Adrenal gland (tissue), 12 donors: Measurements from ENCODE around the gene ADARB2. TPM values are rescaled to one million over a fixed set of nuclear protein-coding genes. Genes with fewer than 3 reads are reported as not detected.

Source experiments
- DNase-seq, 7 donors: peaks; one replicate each; pipeline ENCODE4 v3.0.0-alpha.2; 2019 to 2020
- H3K27ac ChIP-seq, 5 donors: fragments of 200-600 bp; sonication (generic) in 4 of 5; 1 replicate in 3 of 5; 2 replicates in 2 of 5; pipeline versions ENCODE4 v1.5.1 to v1.8.0; 2016 to 2020; ENCODE audit warnings: mild to moderate bottlenecking in 1 of 5
- H3K27me3 ChIP-seq: fragments of 200-600 bp; 2 replicates; pipeline ENCODE4 v1.8.0; 2021
- H3K36me3 ChIP-seq, 2 donors: fragments of 200-600 bp; replicated peaks in 1 of 2; 1 replicate in 1 of 2; 2 replicates in 1 of 2; pipeline versions ENCODE4 v1.5.1 to v1.8.0; 2018 to 2022
- H3K4me1 ChIP-seq, 2 donors: fragments of 200-600 bp; replicated peaks in 1 of 2; 1 replicate in 1 of 2; 2 replicates in 1 of 2; pipeline versions ENCODE4 v1.5.1 to v1.8.0; 2018 to 2021
- H3K4me3 ChIP-seq, 4 donors: fragments of 200-600 bp; sonication (generic) in 3 of 4; one replicate each; pipeline ENCODE4 v1.5.1; 2016 to 2018
- H3K9me3 ChIP-seq, 3 donors: fragments of 200-600 bp; sonication (generic) in 1 of 3; replicated peaks in 1 of 3; 1 replicate in 2 of 3; 2 replicates in 1 of 3; pipeline versions ENCODE4 v1.5.1 to v1.8.0; 2016 to 2021
- CTCF ChIP-seq, 6 experiments: fragments of 450-650 bp in 4 of 6; fragments of 200-600 bp in 2 of 6; sonication (generic) in 1 of 6; IDR thresholded peaks; 1 replicate in 5 of 6; 2 replicates in 1 of 6; pipeline versions ENCODE4 v1.5.1 to v1.8.0; 2016 to 2021; ENCODE audit warnings: antibody characterized with exemption in 6 of 6, mild to moderate bottlenecking in 2 of 6, moderate library complexity in 1 of 6
- POLR2A ChIP-seq, 2 donors: fragments of 450-650 bp; IDR thresholded peaks; one replicate each; pipeline ENCODE4 v1.6.1; 2017; ENCODE audit warnings: antibody characterized with exemption in 2 of 2, mild to moderate bottlenecking in 2 of 2, moderate library complexity in 1 of 2
- WGBS, 4 donors: extraction: QIAGEN DNeasy Blood & Tissue Kit in 2 of 4; methylation state at CpG; one replicate each; pipeline versions ENCODE4 v1.1.5 to v1.1.7; 2013 to 2017; 5-methylcytosine and 5-hydroxymethylcytosine counted together
- intact Hi-C, 2 donors: fragments of 100-400 bp; cut with DNase I; formaldehyde crosslinking; loops; one replicate each; pipeline versions ENCODE4 v1.14.1 to v1.15.0; 2022 to 2023
- polyA plus RNA-seq, 3 donors: library from polyadenylated mRNA; stranded (reverse); fragments of 200-250 nt in 2 of 3; fragments of 350-450 nt in 1 of 3; fragmentation: Illumina TruSeq in 1 of 3; extraction: RNeasy Lipid Tissue Mini Kit (QIAGEN cat#74804) in 1 of 3; gene quantifications; one replicate each; pipeline ENCODE4 v1.2.3, GENCODE V29; 2013 to 2014
- total RNA-seq, 9 donors: library from RNA; depleted of rRNA in 4 of 9; stranded (reverse); fragments of >200 nt in 4 of 9; fragments of 120-200 nt in 1 of 9; fragmentation: NEBNext Ultra II Directional in 1 of 9; extraction: Animal tissue kit (Norgen Biotek cat#: 25700) in 1 of 9; gene quantifications; one replicate each; pipeline versions ENCODE4 v1.1.0 to v1.2.4, GENCODE V29; 2013 to 2023
- donor health status: healthy with polysubstance abuse.
- donor health status: Bipolar disorder and iron deficiency.
- donor health status: DM: yes; HTN: yes; CAD: no.
- donor health status: DM: no; HTN: no; CAD: no.
- donor health status: DM: no; HTN: no; CAD: no.
- donor health status: DM: yes; HTN: yes; CAD: no.

The ADARB2 gene
- total and polyA plus RNA-seq, 12 donors: 0.14 to 3.1 (median 0.91) TPM

DNA sequence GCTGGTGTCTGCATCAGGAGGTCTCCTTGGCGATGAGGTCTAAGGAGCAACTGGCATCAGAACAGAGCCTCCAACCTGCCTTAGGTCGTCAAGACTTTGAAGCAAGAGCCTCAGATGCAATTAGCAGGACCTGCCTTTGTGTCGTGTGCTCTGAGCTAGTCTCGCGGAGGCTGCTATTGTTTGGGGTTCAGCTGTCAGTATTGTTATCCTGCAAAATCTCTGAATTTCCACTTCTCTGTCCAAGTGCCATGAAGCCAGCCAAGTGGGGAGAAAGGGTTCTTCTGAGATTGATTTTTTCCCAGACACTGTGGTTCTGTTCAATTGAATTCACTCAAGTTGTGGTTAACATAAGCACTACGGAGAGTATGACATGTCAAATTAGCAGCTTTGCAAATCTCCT is 78.7 kb downstream of the ADARB2 start:
- no peak overlapping the region for H3K27ac ChIP-seq
- intact Hi-C loops: no loop called here
- no peak overlapping the region for H3K4me3 ChIP-seq
- 63 to 69% (median 66%) methylated on average over 3 to 6 of the region's 6 CpGs for WGBS, 4 donors
- H3K9me3 ChIP-seq: no peaks in the 10 kb centered on the region
- no peak for DNase-seq
- TF ChIP-seq CTCF (IDR thresholded peaks at IDR 0.05): no peak
- TF ChIP-seq POLR2A (IDR thresholded peaks at IDR 0.05): no peak
- no peaks in the 10 kb centered on the region for H3K4me1 ChIP-seq
- H3K36me3 ChIP-seq: no peaks in the 10 kb centered on the region
- H3K27me3 ChIP-seq: no peaks in the 10 kb centered on the region

DNA sequence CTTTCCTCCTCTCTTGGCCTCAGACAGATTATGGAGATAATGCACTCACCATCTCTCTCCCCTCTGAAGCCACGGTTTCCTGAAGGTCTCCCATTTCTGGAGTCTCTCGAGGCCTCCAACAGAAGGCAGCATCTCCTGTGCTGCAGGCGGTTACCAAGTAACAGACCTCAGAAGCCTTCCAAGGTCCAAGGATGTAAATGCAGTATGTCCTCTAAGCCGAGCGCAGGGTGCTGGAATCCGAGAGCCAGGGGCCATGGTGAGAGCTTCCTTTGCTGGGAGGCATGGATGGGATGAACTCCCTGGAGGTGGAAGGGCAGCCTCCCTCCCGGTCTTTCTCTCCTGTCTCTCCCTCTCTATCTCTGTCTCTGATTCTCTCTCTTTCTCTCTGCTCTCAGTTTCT is 79.8 kb downstream of the ADARB2 start:
- DNase-seq: no peak
- WGBS, 4 donors: 20 to 32% (median 27%) methylated on average over 7 of the region's 7 CpGs
- TF ChIP-seq CTCF (IDR thresholded peaks at IDR 0.05) (no peak), POLR2A (IDR thresholded peaks at IDR 0.05) (no peak)

DNA sequence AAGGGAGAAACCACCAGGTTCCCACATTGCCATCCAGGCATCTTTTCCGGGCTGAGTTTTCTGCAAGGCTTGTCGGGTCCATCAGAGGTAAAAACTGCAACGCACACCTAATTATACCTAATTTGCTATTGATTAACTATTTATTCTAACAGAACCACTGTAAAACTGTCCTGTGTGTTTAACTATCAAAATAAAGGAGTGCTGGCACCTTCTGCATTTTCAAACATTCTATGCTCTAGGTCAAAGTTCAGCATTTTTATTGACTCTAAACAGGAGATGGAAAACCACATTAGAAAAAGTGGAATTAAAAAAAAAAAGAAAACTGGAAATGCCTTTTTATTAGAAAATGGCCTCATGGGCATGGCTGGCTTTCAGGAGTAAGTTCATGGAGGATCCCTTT is 82.0 kb downstream of the ADARB2 start:
- Histone ChIP-seq H3K4me1 (no peaks in the 10 kb centered on the region), H3K9me3 (no peaks in the 10 kb centered on the region), H3K27ac (no peak overlapping the region), H3K27me3 (no peaks in the 10 kb centered on the region), H3K36me3 (no peaks in the 10 kb centered on the region), H3K4me3 (no peak overlapping the region)
- WGBS, 4 donors: 72 to 87% (median 79%) methylated on average over 3 of the region's 3 CpGs
- DNase-seq: no peak
- TF ChIP-seq CTCF (IDR thresholded peaks at IDR 0.05): no peak
- TF ChIP-seq POLR2A (IDR thresholded peaks at IDR 0.05): no peak
- intact Hi-C loops: no loop called here

More for the DNA sequence above, 79.8 kb downstream of the ADARB2 start:
- no peaks in the 10 kb centered on the region for H3K9me3 ChIP-seq
- intact Hi-C loops: no loop called here
- no peaks in the 10 kb centered on the region for H3K27me3 ChIP-seq
- H3K4me1 ChIP-seq: no peaks in the 10 kb centered on the region
- H3K4me3 ChIP-seq: no peak overlapping the region
- H3K36me3 ChIP-seq: no peaks in the 10 kb centered on the region
- H3K27ac ChIP-seq: no peak overlapping the region

DNA sequence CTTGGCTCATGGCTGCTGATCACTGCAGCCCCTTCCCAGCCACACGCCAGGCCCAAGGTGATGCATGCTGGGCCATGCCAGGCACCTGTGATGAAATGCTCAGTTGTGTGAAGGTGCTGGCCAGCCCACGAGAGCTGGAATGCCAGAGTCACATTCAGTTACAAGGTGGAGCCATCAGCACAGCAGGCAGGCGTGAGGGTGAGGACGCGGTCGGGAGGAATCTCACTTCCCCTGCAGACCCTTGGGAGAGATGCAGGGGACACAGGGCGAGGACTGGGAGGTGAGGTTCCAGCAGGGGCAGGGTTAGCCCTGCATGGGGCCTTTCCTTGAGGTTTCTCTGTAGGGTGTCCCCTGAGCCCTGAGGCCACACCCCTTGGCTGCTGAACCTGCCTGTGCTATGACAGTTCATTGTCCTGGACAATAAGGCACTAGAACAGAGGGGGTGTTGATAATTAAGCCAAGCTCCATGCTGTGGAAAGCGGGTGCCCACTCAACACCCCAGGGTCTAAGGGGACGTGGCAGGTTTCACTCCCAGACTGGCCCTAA is 82.4 kb downstream of the ADARB2 start:
- 57 to 89% (median 63%) methylated on average over 6 to 9 of the region's 9 CpGs for WGBS, 4 donors
- no peak overlapping the region for H3K4me3 ChIP-seq

More for the DNA sequence above, 82.4 kb downstream of the ADARB2 start:
- Histone ChIP-seq H3K9me3 (no peaks in the 10 kb centered on the region), H3K36me3 (no peaks in the 10 kb centered on the region), H3K4me1 (no peaks in the 10 kb centered on the region), H3K27me3 (no peaks in the 10 kb centered on the region), H3K27ac (no peak overlapping the region)
- no peak for DNase-seq
- intact Hi-C loops: no loop called here
- TF ChIP-seq POLR2A (IDR thresholded peaks at IDR 0.05): no peak
- no peak for TF ChIP-seq CTCF (IDR thresholded peaks at IDR 0.05)
